HG02759 (cell line): ENCODE measurements around the gene CDC42BPB.

ENCODE experiments used
- ATAC-seq: cut with Tn5 transposase; IDR thresholded peaks from one replicate; pipeline ENCODE4 v1.9.1; 2021; ENCODE audit warnings: mild to moderate bottlenecking, moderate library complexity; ENCODE audit not compliant: unreplicated experiment

CDC42BPB gene

DNA sequence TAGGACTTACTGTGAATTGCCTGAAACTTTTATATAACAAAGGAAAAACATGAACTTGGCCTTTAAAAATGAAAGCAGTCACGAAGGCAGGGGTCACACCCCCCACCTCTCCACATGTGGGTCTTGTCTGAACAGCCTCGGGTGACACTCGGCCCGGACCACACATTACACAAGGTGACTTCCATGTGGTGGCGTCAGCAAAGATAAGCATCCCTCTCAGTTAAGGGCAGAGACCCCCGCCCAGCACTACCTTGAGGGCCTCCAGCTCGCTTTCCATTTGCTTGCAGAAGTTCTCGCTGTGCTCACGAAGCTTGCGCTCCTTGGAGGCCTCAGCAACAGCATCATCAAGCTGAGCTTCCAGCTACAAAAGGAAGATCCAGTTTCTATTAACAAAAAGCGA is 87.4 kb downstream of the CDC42BPB start:
- ATAC-seq, result no peak

- ATAC-seq, result no peak
Measured at GRCh38 chr14:102969060-102969791, 88.1 kb downstream of the CDC42BPB start.

DNA sequence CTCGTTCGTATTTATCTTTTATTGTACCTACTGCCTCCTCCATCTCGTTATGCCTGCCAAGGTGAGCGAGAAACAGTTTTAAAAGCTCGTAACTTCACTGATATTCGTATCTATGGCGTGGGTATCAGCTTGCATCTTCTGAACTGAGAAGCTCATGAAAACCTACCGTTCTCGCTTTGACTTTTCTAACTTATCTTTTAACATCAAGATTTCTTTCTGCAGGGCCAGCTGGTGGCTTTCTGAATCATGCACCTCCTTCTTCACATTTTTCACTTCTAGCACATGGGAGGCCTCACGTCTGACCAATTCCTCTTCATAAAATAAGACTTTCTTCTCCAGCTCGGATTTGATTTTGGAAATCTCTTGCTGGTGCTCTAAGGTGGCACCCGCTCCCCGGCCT is 89.0 kb downstream of the CDC42BPB start:
- no peak for ATAC-seq

- no peak for ATAC-seq
Measured at GRCh38 chr14:102967506-102967795, 89.9 kb downstream of the CDC42BPB start.

DNA sequence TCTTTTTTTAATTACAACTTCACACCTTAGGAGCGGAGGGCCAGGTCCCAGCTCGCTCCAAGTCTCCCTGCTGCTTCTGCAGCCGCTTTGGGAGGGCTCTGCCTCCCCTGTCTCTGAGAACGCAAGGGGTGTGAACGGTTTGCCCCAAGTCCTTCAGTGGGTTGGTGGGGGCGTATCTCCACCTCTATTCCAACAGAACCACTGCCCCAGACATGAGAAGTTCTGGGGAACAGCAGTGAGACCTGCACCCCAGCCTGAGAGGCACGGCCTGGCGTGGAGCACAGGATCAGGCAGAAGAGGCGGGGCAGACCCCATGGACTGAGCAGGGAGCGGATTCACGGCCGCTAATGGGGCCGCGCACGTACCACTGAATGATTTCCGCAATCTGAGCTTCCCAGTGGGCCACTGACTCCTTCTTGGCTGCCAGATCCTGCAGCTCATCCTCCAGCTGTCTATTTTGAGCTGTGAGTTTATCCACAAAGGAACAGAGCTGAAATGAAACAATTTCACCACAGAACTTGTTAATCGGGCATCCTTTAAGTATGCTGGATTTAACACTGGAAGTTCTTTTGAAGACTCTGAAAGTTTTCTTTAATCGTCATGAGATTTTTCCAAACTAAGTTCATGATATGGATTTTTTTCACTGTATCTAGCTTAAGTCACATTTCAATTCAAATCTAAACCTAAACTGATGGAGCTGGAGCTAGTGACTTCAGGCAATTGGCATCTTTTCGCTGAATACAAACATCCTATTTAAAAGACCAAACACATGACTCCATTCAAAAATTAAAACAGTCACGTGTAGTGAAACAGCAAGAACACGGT is 90.5 kb downstream of the CDC42BPB start:
- no peak for ATAC-seq

- ATAC-seq, result no peak
Measured at GRCh38 chr14:102965971-102966655, 91.2 kb downstream of the CDC42BPB start.

- ATAC-seq, result no peak
Measured at GRCh38 chr14:102965282-102965681, 92.1 kb downstream of the CDC42BPB start.

- no peak for ATAC-seq
Measured at GRCh38 chr14:102964152-102964730, 93.1 kb downstream of the CDC42BPB start.

DNA sequence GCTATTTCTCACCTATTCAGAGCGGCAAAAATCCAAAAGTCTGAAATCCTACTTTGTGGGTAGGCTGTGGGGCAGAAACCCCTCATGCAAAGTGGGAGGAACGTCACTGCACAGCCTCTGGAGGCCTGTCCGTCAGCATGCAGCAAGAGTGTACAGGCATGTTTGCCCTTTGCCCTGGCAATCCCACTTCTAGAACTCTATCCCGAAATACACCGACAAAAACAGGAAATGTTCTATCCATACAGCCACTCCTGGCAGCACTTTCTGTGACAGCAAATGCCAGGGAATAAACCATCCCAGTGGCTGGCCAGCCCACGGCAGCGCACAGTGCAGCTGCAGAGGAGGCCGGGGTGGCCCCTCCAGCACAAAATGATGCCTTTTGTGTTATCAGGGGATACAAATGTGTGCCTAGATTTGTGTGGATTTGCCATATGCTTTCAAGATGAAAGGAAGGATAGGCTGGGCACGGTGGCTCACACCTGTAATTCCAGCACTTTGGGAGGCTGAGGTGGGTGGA is 95.2 kb downstream of the CDC42BPB start:
- no peak for ATAC-seq

DNA sequence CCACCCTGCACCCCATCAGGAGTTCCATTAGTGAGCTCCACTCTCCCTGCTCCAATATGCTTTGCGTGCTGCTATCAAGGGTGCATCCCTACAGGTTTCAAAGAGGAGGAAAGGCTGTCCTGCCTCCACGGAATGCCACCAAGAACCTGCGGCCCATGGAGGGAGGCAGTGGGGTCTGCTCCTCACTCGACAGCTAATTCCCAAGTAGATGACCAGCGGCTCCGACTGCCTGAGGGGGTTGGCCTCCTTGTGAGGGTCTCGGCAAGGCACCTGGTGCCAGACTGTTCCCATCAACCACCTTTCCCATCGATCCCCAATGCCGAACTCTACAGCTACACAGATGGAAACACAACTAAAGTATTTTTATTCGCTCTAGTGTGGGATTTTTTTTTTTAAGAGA is 98.9 kb downstream of the CDC42BPB start:
- ATAC-seq, result no peak

GRCh38 chr14:102957222-102957621 is 100.1 kb downstream of the CDC42BPB start:
- no peak for ATAC-seq

DNA sequence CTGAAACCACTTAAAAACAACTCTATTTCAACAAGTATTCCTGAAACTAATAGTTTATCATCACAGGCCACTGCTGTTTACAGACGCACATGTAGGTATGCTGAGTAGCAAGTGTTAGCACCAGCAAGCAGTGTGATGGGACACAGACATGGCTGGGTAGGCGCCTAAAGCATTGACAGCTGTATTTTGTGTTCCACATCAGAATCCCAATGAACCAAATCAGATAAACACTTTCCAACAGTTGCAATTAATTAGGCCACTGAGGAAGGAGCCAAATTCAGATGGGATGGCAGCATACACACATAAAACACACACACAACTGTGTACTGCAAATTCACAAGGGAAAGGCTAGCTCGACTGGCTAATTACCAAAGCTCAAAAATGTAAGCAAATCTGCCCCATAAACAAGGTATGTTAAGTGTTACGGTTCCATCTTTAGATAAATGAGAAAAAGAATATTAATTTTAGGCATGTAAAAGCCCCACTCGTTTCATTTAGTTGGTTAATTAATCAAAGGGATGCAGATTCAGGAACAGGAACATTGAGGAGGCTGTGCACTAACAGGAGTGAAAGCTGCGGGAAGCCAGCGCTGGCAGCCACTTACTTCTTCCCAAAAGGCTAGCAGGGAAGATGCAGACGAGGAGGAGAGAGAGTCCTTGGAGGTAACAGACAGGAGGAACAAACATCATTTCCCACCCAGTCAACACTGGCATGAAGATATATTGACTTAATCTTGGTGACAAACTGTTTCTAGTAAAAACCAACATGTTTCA is 101.5 kb downstream of the CDC42BPB start:
- no peak for ATAC-seq

GRCh38 chr14:102954081-102954789 is 103.1 kb downstream of the CDC42BPB start:
- ATAC-seq, result no peak

DNA sequence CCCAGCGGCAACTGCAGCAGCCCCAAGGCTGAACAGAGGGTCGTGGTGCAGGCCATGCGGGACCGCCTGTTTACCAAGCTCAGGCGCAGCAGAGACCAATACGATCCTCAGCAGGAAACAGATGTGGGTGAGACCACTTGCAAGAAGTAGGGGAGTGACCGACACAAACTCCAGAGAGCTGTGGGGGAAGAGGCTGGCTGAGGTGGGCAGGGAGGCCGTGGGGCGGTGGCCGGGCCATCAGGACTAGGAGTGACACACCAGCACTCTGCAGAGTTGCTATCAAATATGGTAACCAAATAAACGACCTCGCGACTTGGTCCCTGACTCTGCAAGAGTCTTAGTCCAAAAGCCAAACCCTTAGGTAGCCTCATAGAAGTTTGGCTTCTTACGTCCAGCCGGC is 104.2 kb downstream of the CDC42BPB start:
- no peak for ATAC-seq

DNA sequence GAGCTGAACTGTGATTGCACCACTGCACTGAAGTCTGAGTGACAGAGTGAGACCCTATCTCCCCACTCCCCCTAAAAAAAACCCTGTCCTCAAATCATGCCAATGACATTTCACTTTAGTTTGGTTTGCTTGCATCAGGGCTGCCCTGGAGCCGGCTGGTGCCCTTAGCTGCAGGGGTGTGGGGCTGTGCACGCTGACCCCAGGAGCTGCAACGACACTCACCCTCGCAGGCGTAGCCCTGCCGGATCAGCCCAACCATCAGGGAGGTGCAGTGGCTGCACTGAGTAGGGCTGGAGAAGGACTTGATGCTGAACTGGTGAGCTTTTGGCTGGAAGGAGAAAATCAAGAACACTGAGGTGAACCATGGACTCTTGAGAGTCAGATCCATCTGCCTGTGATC is 105.1 kb downstream of the CDC42BPB start:
- ATAC-seq, result no peak

DNA sequence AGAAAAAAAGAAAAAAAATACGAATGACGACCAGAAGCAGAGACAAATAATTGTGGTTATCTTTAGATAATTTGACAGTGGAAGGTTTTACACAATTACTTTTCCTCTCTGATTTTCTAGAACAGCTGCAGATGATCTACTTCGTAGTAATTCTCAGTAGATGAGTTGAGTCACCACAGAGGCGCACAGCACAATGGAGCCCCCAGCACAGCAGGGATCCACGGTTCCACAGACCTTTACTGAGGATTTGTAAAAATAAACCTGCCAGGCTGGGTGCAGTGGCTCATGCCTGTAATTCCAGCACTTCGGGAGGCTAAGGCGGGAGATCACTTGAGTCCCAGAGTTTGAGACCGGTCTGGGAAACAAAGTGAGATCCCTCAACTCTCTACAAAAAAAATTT is 105.5 kb downstream of the CDC42BPB start:
- ATAC-seq, result no peak

- ATAC-seq, result no peak
Measured at GRCh38 chr14:102951034-102951433, 106.3 kb downstream of the CDC42BPB start.

DNA sequence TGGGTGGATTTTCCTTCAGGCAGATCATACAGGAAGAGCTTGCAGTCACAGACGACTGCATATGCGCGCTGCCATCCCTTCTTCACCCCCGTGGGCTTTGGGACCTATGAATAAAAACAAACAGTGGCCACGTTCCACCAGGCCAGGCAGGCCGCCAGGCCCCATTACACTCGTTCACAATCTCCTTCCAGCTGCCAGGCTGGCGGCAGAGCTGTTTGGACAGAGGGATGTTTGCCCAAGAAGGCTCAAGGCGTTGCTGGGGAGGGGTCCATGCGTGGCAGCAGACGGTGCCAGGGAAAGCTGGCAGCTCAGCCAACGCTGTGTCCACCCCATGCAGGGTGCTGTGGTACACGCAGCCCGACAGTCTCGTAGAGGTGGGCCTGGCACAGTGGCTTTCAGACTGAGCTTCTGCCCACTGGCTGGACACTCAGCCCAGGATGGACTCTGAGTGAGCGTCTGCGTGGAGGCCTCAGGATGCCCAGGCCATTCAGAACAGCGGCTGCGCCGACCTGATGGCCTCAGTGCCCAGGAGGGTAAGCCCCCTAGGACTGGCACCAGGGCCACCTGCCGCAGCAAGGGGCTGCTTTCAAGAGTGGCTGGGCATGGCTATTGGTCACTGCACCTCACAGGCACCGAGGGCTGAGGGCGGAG is 107.4 kb downstream of the CDC42BPB start:
- ATAC-seq, result no peak

DNA sequence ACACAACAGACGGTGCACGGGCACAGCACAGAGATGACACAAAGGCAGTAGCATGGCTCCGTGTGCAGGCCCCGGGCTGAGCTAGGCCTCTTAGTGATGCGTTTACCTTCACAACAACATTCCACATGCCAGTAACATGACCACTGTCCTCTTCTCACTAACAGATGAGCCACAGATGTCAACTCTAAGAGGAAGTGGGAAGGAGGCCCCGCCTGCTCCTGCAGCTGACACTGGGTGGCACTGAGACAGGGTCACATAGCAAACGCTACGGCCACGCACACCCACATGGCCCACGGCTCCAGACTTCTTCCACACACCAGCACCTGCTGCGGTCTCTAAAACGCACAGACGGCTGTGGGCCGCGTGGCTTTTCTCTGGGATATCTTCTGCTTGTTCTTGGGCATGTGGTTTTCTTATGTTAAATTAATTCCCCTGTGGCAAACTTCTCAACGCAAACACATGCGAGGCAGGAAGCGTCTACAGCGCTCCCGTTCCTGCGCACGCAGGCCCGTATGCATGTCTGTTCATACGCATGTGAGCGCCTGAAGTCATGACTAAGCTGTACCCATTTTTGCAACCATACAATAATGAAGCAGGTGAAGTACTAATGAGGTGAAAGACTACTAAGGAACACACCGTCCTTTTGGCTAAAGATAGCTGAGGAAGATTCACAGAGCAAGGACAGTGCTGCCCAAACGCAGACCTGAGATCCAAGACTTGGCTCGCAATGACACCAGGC is 108.1 kb downstream of the CDC42BPB start:
- peak; percentile 74 for ATAC-seq
